Vagina (tissue), 2 donors: ENCODE data around the gene UQCRH. TPM values are rescaled to one million over a fixed set of nuclear protein-coding genes. Genes with fewer than 3 reads are reported as not detected.

ENCODE experiments used
- DNase-seq, 2 donors: peaks; one replicate each; pipeline ENCODE4 v3.0.0-alpha.2; 2017; ENCODE audit errors: extremely low spot score in 2 of 2
- H3K27ac ChIP-seq: fragments of 200-600 bp; sonication (generic); one replicate; pipeline ENCODE4 v1.5.1; 2019
- H3K27me3 ChIP-seq: fragments of 200-600 bp; sonication (generic); one replicate; pipeline ENCODE4 v1.5.1; 2019
- H3K36me3 ChIP-seq, 2 donors: fragments of 200-600 bp; sonication (generic); one replicate each; pipeline ENCODE4 v1.5.1; 2017 to 2019
- H3K4me1 ChIP-seq: fragments of 200-600 bp; sonication (generic); one replicate; pipeline ENCODE4 v1.5.1; 2019
- H3K4me3 ChIP-seq, 2 donors: fragments of 200-600 bp; sonication (generic); 1 replicate in 1 of 2; 2 replicates in 1 of 2; pipeline ENCODE4 v1.5.1; 2016 to 2019
- H3K9me3 ChIP-seq: fragments of 200-600 bp; sonication (generic); one replicate; pipeline ENCODE4 v1.5.1; 2019
- POLR2A ChIP-seq, 2 donors: fragments of 450-650 bp; IDR thresholded peaks; one replicate each; pipeline ENCODE4 v1.6.1; 2017; ENCODE audit warnings: antibody characterized with exemption in 2 of 2, mild to moderate bottlenecking in 2 of 2, moderate library complexity in 2 of 2
- POLR2AphosphoS5 ChIP-seq, 2 donors: sonication (generic); formaldehyde crosslinking; IDR thresholded peaks; one replicate each; pipeline ENCODE4 v1.9.0; 2017; ENCODE audit warnings: antibody characterized with exemption in 2 of 2, mild to moderate bottlenecking in 2 of 2, low read depth in 1 of 2; ENCODE audit not compliant: insufficient read depth in 1 of 2
- intact Hi-C: fragments of 100-400 bp; cut with DNase I; formaldehyde crosslinking; loops from one replicate; pipeline ENCODE4 v1.15.1; 2023
- total RNA-seq: library from RNA; depleted of rRNA; stranded (reverse); fragments of >200 nt; gene quantifications from one replicate; pipeline ENCODE4 v1.2.3, GENCODE V29; 2016
- TF ChIP-seq, protein P1 (sequence below), 3 experiments: fragments of 450-650 bp in 2 of 3; fragments of 200-600 bp in 1 of 3; sonication (generic) in 1 of 3; IDR thresholded peaks; one replicate each; pipeline ENCODE4 v1.5.1; 2017 to 2019; ENCODE audit warnings: antibody characterized with exemption in 3 of 3, mild to moderate bottlenecking in 2 of 3, moderate library complexity in 2 of 3

The UQCRH gene
- total RNA-seq: 175 TPM

DNA sequence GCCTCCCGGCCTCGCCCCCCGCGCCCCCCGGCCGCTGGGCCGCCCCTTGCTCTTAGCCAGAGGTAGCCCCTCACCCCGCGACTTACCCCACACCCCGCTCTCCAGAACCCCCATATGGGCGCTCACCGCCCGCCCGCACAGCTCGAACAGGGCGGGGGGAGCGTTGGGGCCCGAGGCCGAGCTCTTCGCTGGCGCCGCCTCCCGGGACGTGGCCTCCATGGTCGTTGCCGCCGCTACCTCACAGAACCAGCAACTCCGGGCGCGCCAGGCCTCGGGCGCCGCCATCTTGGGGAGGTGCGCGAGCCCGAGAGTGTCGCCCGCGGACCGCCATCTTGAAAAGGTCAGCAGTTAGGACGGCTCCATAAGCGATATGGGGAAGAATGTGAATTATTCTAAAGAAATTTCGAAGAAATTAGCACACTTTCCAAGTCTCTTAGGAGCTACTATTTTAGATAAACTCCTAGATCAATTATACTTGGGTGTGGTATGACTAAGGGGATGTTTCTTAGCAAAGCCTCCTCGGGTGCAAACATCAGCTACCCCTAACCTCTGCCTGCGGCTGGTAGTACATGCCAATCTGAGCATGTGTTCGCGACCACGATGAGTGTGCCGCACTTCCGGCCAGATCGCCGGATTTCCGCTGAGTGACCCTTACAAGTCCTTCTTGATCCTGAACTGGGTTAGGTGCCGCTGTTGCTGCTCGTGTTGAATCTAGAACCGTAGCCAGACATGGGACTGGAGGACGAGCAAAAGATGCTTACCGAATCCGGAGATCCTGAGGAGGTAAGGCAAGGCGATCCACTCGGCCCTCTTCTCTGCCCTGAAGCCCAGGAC, at the start of gene UQCRH, which contains the start of gene LRRC41:
TSS of gene UQCRH (plus strand) at position 661 of the 834 bp plus-strand sequence. CDS start at position 730, 69 bp downstream.
TSS of gene LRRC41 (minus strand) at position 579 of the 834 bp plus-strand sequence. CDS start at position 285, 294 bp downstream.
- no peaks in the 10 kb centered on the region for H3K27me3 ChIP-seq
- no peaks in the 10 kb centered on the region for H3K9me3 ChIP-seq
- intact Hi-C loops: loop anchor here (2.0 kb wide), 1 partner anchor 38 kb away; the partner anchor contains the start of gene NSUN4
- peaks cover 71% of the 10 kb centered on the region for H3K4me1 ChIP-seq
- H3K36me3 ChIP-seq: no peaks in the 10 kb centered on the region
- H3K27ac ChIP-seq: peak within 1 kb of the TSS; percentile 98
- DNase-seq: peak; percentile 97 to 98
- TF ChIP-seq POLR2AphosphoS5 (IDR thresholded peaks at IDR 0.05; ENCODE audit: insufficient read depth in 1 of 2, low read depth in 1 of 2): peak; percentile 97 to 98
- TF ChIP-seq POLR2A (IDR thresholded peaks at IDR 0.05): peak in 1 of 2 donors; percentile 73
- TF ChIP-seq, protein P1, sequence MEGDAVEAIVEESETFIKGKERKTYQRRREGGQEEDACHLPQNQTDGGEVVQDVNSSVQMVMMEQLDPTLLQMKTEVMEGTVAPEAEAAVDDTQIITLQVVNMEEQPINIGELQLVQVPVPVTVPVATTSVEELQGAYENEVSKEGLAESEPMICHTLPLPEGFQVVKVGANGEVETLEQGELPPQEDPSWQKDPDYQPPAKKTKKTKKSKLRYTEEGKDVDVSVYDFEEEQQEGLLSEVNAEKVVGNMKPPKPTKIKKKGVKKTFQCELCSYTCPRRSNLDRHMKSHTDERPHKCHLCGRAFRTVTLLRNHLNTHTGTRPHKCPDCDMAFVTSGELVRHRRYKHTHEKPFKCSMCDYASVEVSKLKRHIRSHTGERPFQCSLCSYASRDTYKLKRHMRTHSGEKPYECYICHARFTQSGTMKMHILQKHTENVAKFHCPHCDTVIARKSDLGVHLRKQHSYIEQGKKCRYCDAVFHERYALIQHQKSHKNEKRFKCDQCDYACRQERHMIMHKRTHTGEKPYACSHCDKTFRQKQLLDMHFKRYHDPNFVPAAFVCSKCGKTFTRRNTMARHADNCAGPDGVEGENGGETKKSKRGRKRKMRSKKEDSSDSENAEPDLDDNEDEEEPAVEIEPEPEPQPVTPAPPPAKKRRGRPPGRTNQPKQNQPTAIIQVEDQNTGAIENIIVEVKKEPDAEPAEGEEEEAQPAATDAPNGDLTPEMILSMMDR (IDR thresholded peaks at IDR 0.05): no peak
- H3K4me3 ChIP-seq: peak within 1 kb of the TSS; percentile 75 to 82

DNA sequence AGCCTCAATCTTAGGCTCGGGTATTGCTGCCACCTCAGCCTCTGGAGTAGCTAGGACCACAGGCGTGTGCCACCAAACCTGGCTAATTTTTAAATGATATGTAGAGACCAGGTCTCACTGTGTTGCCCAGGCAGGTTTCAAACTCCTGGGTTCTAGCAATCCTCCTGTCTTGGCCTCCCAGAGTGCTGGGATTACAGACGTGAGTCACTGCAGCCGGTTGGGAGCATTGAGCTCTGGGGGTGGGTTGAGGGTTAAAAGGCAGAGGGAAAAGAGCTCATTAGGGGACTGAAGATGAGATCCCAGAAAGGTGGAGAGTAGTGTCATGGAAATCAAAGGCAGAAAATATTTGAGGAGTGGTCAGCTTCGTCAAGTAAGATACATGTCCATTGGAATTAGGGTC, 48.8 kb upstream of the UQCRH start:
- H3K4me1 ChIP-seq: no peaks in the 10 kb centered on the region
- intact Hi-C loops: no loop called here
- no peak for TF ChIP-seq POLR2A (IDR thresholded peaks at IDR 0.05)
- H3K27me3 ChIP-seq: no peaks in the 10 kb centered on the region
- H3K4me3 ChIP-seq: no peak overlapping the region
- no peak overlapping the region for H3K27ac ChIP-seq
- no peaks in the 10 kb centered on the region for H3K36me3 ChIP-seq
- no peak for DNase-seq
- H3K9me3 ChIP-seq: no peaks in the 10 kb centered on the region

DNA sequence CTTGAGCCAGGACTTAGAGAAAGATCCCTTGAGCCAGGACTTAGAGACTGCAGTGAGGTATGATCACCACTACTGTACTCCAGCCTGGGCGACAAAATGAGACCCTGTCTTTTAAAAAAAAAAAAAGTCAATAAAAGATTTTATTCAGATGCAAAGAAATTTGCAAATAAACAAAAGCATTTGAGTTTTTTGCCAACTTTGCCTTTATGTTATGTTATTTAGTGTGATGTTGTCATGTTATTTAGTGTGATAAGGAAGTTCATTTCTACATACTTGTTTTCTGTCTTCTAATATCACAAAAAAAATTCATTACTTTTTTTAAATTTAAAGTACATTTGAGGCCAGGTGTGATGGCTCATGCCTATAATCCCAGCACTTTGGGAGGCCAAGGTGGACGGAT, 47.0 kb upstream of the UQCRH start:
- intact Hi-C loops: no loop called here

DNA sequence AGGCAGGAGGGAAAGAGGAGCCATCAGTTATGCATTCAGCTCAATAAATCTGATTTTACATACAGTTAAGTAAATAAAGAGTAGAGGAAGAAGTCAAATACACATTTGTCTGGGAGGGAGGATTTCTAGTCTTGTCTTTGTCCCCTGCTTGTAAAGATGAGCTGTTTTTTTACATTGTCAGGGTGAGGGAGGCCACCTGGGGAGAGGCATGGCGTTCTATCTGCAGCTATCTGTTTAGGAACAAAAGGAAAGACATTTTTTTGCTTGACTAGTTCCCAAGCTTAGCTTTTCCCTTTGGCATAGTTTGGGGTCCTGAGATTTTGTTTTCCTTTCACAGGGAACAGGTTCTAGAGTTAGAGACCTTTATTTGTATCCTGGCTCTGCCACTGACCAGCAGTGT, 41.0 kb upstream of the UQCRH start:
- no peak overlapping the region for H3K27ac ChIP-seq
- intact Hi-C loops: no loop called here
- no peak overlapping the region for H3K4me3 ChIP-seq
- no peaks in the 10 kb centered on the region for H3K27me3 ChIP-seq
- H3K9me3 ChIP-seq: no peaks in the 10 kb centered on the region
- no peak for DNase-seq
- TF ChIP-seq POLR2AphosphoS5 (IDR thresholded peaks at IDR 0.05; ENCODE audit: insufficient read depth in 1 of 2, low read depth in 1 of 2) (no peak), POLR2A (IDR thresholded peaks at IDR 0.05) (no peak)
- TF ChIP-seq, protein P1 (IDR thresholded peaks at IDR 0.05): no peak
- no peaks in the 10 kb centered on the region for H3K4me1 ChIP-seq
- no peaks in the 10 kb centered on the region for H3K36me3 ChIP-seq

More for the DNA sequence above, 47.0 kb upstream of the UQCRH start:
- H3K36me3 ChIP-seq: no peaks in the 10 kb centered on the region
- no peak overlapping the region for H3K27ac ChIP-seq
- DNase-seq: no peak
- no peaks in the 10 kb centered on the region for H3K4me1 ChIP-seq
- no peak overlapping the region for H3K4me3 ChIP-seq
- H3K9me3 ChIP-seq: no peaks in the 10 kb centered on the region
- TF ChIP-seq POLR2AphosphoS5 (IDR thresholded peaks at IDR 0.05; ENCODE audit: insufficient read depth in 1 of 2, low read depth in 1 of 2) (no peak), POLR2A (IDR thresholded peaks at IDR 0.05) (no peak)
- TF ChIP-seq, protein P1 (IDR thresholded peaks at IDR 0.05): no peak
- H3K27me3 ChIP-seq: no peaks in the 10 kb centered on the region

DNA sequence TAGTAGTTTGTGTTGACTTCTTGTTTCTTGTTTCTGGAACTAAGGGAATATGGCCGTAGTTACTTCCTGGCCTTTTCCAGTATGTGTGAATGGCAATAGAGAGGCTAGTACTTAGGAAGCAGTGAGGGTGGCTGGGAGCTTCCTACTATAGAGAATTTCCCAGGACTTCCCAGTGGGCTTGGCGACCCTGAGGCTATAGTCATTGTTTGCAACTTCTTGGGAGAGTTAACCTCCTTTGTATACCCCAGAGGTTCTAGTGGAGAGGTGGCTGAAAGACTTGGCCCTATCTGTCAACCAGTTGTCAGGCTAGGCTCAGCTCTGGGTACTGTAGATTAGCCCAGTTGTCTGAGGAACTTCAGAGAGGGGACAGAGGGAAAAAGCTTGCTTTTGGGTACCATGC, 40.4 kb upstream of the UQCRH start:
- H3K4me1 ChIP-seq: no peaks in the 10 kb centered on the region
- no peaks in the 10 kb centered on the region for H3K9me3 ChIP-seq
- no peaks in the 10 kb centered on the region for H3K36me3 ChIP-seq
- intact Hi-C loops: no loop called here
- no peaks in the 10 kb centered on the region for H3K27me3 ChIP-seq
- H3K4me3 ChIP-seq: no peak overlapping the region
- no peak for DNase-seq
- TF ChIP-seq POLR2AphosphoS5 (IDR thresholded peaks at IDR 0.05; ENCODE audit: insufficient read depth in 1 of 2, low read depth in 1 of 2) (no peak), POLR2A (IDR thresholded peaks at IDR 0.05) (no peak)
- TF ChIP-seq, protein P1 (IDR thresholded peaks at IDR 0.05): no peak
- no peak overlapping the region for H3K27ac ChIP-seq
